SK-N-SH treated with all-trans-retinoic acid at 6 μM for 48 hours (cell line): Measurements from ENCODE around the gene TPK1.

Source experiments
- ATAC-seq: fragments of 200-7000 bp; cut with Tn5 transposase; 3 replicates; pipeline ENCODE4 v1.9.1; 2020; ENCODE audit warnings: mild to moderate bottlenecking, moderate library complexity
- ARNTL ChIP-seq: fragments of 450-650 bp; formaldehyde crosslinking; IDR thresholded peaks from 2 replicates; pipeline ENCODE4 v1.5.0; 2020; ENCODE audit warnings: low read depth, mild to moderate bottlenecking, moderate library complexity, borderline replicate concordance
- BACH2 ChIP-seq: fragments of 250-450 bp; sonication (Bioruptor Pico); IDR thresholded peaks from 2 replicates; pipeline ENCODE4 v1.9.0; 2021; ENCODE audit warnings: mild to moderate bottlenecking, borderline replicate concordance
- CREB5 ChIP-seq: fragments of 250-450 bp; sonication (Bioruptor Pico); IDR thresholded peaks from 2 replicates; pipeline ENCODE4 v1.5.1; 2020; ENCODE audit warnings: low read depth, mild to moderate bottlenecking, moderate library complexity
- CSDC2 ChIP-seq: fragments of 250-450 bp; sonication (Bioruptor Pico); IDR thresholded peaks from 2 replicates; pipeline ENCODE4 v1.5.0; 2020; ENCODE audit warnings: mild to moderate bottlenecking, moderate library complexity
- ESRRG ChIP-seq: fragments of 250-450 bp; sonication (Bioruptor Pico); IDR thresholded peaks from 2 replicates; pipeline ENCODE4 v1.6.1; 2021; ENCODE audit warnings: mild to moderate bottlenecking
- GLIS3 ChIP-seq: fragments of 250-450 bp; sonication (Bioruptor Pico); IDR thresholded peaks from 2 replicates; pipeline ENCODE4 v1.5.0; 2020; ENCODE audit warnings: mild to moderate bottlenecking, moderate library complexity
- ISL1 ChIP-seq: fragments of 250-450 bp; sonication (Bioruptor Pico); IDR thresholded peaks from 2 replicates; pipeline ENCODE4 v2.1.2; 2022; ENCODE audit warnings: mild to moderate bottlenecking, moderate library complexity
- OSR1 ChIP-seq: fragments of 250-450 bp; sonication (Bioruptor Pico); IDR thresholded peaks from 2 replicates; pipeline ENCODE4 v1.8.0; 2022; ENCODE audit warnings: moderate library complexity, mild to moderate bottlenecking, inconsistent platforms
- PPARA ChIP-seq: fragments of 250-450 bp; sonication (Bioruptor Pico); IDR thresholded peaks from 2 replicates; pipeline ENCODE4 v1.5.0; 2020; ENCODE audit warnings: mild to moderate bottlenecking, borderline replicate concordance
- RARB ChIP-seq: fragments of 250-450 bp; sonication (Bioruptor Pico); IDR thresholded peaks from 2 replicates; pipeline ENCODE4 v1.8.0; 2021; ENCODE audit warnings: mild to moderate bottlenecking, moderate library complexity
- SNAI2 ChIP-seq: fragments of 250-450 bp; sonication (Bioruptor Pico); IDR thresholded peaks from 2 replicates; pipeline ENCODE4 v1.5.0; 2020; ENCODE audit warnings: mild to moderate bottlenecking, moderate library complexity
- TCF4 ChIP-seq: fragments of 250-450 bp; sonication (Bioruptor Pico); IDR thresholded peaks from 2 replicates; pipeline ENCODE4 v1.8.0; 2021; ENCODE audit warnings: mild to moderate bottlenecking, moderate library complexity, borderline replicate concordance
- TOX ChIP-seq: fragments of 250-450 bp; sonication (Bioruptor Pico); IDR thresholded peaks from 2 replicates; pipeline ENCODE4 v1.8.0; 2021; ENCODE audit warnings: mild to moderate bottlenecking, moderate library complexity, borderline replicate concordance
- ZC3H10 ChIP-seq: fragments of 250-450 bp; sonication (Bioruptor Pico); IDR thresholded peaks from 2 replicates; pipeline ENCODE4 v1.5.1; 2021; ENCODE audit warnings: mild to moderate bottlenecking, moderate library complexity
- ZFP30 ChIP-seq: fragments of 450-650 bp; formaldehyde crosslinking; IDR thresholded peaks from 2 replicates; pipeline ENCODE4 v1.5.0; 2022; ENCODE audit warnings: mild to moderate bottlenecking, moderate library complexity
- ZNF565 ChIP-seq: fragments of 450-650 bp; formaldehyde crosslinking; conservative IDR thresholded peaks from 2 replicates; pipeline ENCODE4 v1.5.0; 2020; ENCODE audit warnings: low read depth, mild to moderate bottlenecking, moderate library complexity
- ZNF70 ChIP-seq: fragments of 450-650 bp; formaldehyde crosslinking; IDR thresholded peaks from 2 replicates; pipeline ENCODE4 v1.5.0; 2020; ENCODE audit warnings: mild to moderate bottlenecking, moderate library complexity
- ZNF8 ChIP-seq: fragments of 450-650 bp; formaldehyde crosslinking; IDR thresholded peaks from 2 replicates; pipeline ENCODE4 v1.5.0; 2020; ENCODE audit warnings: mild to moderate bottlenecking, moderate library complexity
- TF ChIP-seq, protein P1 (sequence below): fragments of 250-450 bp; sonication (Bioruptor Pico); IDR thresholded peaks from 2 replicates; pipeline ENCODE4 v1.8.0; 2020; ENCODE audit warnings: mild to moderate bottlenecking, moderate library complexity, borderline replicate concordance
- TF ChIP-seq, protein P2 (sequence below): fragments of 250-450 bp; sonication (Bioruptor Pico); IDR thresholded peaks from 2 replicates; pipeline ENCODE4 v1.8.0; 2021; ENCODE audit warnings: low read depth, mild to moderate bottlenecking, moderate library complexity, borderline replicate concordance
- TF ChIP-seq, protein P3 (sequence below): fragments of 250-450 bp; sonication (Bioruptor Pico); IDR thresholded peaks from 2 replicates; pipeline ENCODE4 v1.5.1; 2021; ENCODE audit warnings: mild to moderate bottlenecking, moderate library complexity

Gene TPK1

DNA sequence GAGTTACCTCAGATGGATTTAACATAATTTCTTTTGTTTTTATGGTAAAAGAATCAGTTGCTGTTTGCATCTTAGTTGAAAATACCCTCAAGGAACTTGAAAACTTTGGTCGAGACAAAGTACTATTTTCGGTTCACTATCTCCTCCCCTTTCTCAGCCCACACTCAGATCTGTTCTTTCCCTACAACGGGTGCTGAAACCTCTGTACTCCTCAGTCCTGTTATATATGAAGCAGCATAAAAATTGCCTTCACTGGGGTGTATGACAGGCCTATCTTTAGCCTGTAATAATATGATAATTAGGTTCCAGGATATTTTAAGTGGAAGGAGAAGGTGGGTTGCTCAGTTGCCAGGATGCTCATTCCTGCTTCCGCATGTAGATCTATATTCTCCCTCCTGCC lies 327.2 kb downstream of the TPK1 start:
- TF ChIP-seq, protein P1, sequence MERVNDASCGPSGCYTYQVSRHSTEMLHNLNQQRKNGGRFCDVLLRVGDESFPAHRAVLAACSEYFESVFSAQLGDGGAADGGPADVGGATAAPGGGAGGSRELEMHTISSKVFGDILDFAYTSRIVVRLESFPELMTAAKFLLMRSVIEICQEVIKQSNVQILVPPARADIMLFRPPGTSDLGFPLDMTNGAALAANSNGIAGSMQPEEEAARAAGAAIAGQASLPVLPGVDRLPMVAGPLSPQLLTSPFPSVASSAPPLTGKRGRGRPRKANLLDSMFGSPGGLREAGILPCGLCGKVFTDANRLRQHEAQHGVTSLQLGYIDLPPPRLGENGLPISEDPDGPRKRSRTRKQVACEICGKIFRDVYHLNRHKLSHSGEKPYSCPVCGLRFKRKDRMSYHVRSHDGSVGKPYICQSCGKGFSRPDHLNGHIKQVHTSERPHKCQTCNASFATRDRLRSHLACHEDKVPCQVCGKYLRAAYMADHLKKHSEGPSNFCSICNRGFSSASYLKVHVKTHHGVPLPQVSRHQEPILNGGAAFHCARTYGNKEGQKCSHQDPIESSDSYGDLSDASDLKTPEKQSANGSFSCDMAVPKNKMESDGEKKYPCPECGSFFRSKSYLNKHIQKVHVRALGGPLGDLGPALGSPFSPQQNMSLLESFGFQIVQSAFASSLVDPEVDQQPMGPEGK (CRISPR knock-in tag) = no peak
- TF ChIP-seq CSDC2 (no peak), SNAI2 (CRISPR knock-in tag) (no peak), OSR1 (CRISPR knock-in tag) (no peak), ZNF8 (no peak), PPARA (CRISPR knock-in tag) (no peak), GLIS3 (CRISPR knock-in tag) (no peak), ARNTL (CRISPR knock-in tag) (no peak), ZNF70 (CRISPR knock-in tag) (no peak), ZNF565 (CRISPR knock-in tag) (no peak), ZC3H10 (CRISPR knock-in tag) (no peak), ISL1 (CRISPR knock-in tag) (no peak), RARB (CRISPR knock-in tag) (no peak), CREB5 (CRISPR knock-in tag) (no peak), ESRRG (no peak), TCF4 (no peak)
- TF ChIP-seq, protein P2, sequence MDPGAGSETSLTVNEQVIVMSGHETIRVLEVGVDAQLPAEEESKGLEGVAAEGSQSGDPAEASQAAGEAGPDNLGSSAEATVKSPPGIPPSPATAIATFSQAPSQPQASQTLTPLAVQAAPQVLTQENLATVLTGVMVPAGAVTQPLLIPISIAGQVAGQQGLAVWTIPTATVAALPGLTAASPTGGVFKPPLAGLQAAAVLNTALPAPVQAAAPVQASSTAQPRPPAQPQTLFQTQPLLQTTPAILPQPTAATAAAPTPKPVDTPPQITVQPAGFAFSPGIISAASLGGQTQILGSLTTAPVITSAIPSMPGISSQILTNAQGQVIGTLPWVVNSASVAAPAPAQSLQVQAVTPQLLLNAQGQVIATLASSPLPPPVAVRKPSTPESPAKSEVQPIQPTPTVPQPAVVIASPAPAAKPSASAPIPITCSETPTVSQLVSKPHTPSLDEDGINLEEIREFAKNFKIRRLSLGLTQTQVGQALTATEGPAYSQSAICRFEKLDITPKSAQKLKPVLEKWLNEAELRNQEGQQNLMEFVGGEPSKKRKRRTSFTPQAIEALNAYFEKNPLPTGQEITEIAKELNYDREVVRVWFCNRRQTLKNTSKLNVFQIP (CRISPR knock-in tag) = no peak
- TF ChIP-seq, protein P3, sequence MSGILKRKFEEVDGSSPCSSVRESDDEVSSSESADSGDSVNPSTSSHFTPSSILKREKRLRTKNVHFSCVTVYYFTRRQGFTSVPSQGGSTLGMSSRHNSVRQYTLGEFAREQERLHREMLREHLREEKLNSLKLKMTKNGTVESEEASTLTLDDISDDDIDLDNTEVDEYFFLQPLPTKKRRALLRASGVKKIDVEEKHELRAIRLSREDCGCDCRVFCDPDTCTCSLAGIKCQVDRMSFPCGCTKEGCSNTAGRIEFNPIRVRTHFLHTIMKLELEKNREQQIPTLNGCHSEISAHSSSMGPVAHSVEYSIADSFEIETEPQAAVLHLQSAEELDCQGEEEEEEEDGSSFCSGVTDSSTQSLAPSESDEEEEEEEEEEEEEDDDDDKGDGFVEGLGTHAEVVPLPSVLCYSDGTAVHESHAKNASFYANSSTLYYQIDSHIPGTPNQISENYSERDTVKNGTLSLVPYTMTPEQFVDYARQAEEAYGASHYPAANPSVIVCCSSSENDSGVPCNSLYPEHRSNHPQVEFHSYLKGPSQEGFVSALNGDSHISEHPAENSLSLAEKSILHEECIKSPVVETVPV (CRISPR knock-in tag) = no peak
- no peak for ATAC-seq

DNA sequence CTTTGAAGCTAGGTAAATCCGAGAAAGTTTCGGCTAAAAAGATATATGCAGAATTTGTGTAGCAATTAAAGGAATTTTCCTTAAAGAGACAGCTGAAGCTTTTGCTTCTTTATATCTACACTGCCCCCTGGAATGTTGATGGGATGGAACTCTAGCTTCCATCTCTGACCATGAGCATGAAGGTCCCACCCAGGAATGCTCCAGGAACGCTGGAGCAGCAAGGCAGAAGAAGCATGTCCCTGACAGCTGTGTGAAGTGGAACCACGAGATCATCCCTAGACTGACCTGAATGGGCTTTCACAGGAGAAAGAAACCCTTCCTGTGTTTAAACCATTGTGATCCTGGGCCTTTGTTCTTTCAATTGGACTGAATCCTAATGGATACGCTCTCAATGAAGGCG lies 332.6 kb downstream of the TPK1 start:
- TF ChIP-seq CSDC2 (no peak), ZNF8 (no peak), OSR1 (CRISPR knock-in tag) (no peak), ZNF70 (CRISPR knock-in tag) (no peak), PPARA (CRISPR knock-in tag) (no peak)
- TF ChIP-seq, all 23 proteins: peak for 0
- ATAC-seq = no peak

DNA sequence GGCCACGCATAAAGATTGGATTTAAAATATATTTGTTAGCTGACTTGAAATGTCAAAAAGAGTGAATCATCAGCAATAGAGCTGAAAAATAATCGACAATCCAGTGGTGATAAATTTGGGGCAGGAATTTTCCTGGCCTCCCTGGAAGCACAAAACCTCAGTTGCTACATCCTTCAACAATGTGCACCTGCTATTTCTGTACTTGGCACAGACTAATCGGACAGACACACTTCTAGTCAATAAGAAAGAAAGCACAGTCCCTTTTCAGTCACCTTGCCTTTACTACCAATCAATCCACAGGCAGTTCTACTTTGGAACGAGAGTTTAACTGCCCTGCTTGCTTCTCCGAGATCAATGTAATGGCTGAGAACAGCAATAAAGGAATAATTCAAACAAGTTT lies 335.6 kb downstream of the TPK1 start:
- ATAC-seq = no peak

DNA sequence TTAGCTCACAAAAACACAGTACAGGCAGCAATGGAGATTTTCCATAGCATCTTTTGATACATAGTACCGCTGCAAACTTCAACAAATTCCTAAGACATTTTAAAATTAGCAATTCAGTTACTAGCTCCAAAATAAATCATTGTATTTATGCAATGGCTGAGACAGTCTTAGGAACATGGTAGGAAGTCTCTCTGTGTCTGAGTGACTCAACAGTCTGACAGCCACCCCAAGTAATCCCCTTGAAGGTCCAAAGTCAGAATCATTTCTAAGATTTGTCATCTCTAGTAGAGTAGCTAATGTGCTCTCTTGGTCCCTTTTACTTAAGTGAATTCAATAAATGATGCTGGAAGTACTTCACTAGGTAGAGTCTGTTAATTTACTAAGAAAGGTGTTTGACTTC lies 338.6 kb downstream of the TPK1 start:
- no peak for ATAC-seq
- TF ChIP-seq ZFP30 (CRISPR knock-in tag) (no peak), OSR1 (CRISPR knock-in tag) (no peak), GLIS3 (CRISPR knock-in tag) (no peak), TOX (CRISPR knock-in tag) (no peak), SNAI2 (CRISPR knock-in tag) (no peak)

More for the DNA sequence above, 335.6 kb downstream of the TPK1 start:
- TF ChIP-seq ZFP30 (CRISPR knock-in tag) (no peak), ZNF8 (no peak), ZC3H10 (CRISPR knock-in tag) (no peak), ESRRG (no peak), SNAI2 (CRISPR knock-in tag) (no peak), PPARA (CRISPR knock-in tag) (no peak), BACH2 (no peak), OSR1 (CRISPR knock-in tag) (no peak), TOX (CRISPR knock-in tag) (no peak), ZNF565 (CRISPR knock-in tag) (no peak)
- TF ChIP-seq, protein P2 (CRISPR knock-in tag) = no peak
- TF ChIP-seq, all 23 proteins: peak for 0
